ENCODE data around the gene PEX26. TPM values are rescaled to one million over a fixed set of nuclear protein-coding genes. Genes with fewer than 3 reads are reported as not detected.
"Not testable (repeated sequence)": the region's sequence is repeated elsewhere in the genome, so short reads cannot be mapped to it uniquely, and the experiment has no call there.

PEX26 gene
- total RNA-seq, 1 donor from 2014 or later = 43.5 TPM

DNA sequence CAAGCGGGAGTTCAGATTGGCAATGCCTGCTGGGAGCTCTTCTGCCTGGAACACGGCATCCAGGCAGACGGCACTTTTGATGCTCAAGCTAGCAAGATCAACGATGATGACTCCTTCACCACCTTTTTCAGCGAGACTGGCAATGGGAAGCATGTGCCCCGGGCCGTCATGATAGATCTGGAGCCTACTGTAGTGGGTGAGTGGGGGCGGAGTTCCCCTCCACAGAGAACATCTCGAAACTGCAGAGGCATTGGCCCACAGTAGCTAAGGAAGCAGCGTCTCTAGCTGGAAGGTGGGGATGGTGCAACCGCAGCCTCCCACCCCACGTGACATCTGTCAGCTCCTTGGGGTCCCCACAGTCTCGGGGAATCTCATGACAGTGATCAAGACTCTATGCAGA is 43.7 kb downstream of the PEX26 start:
- DNase-seq (ENCODE audit: extremely low spot score, unreplicated experiment) = no peak
- no peaks in the 10 kb centered on the region for H3K27me3 Mint-ChIP-seq (ENCODE audit: unreplicated experiment)
- no peaks in the 10 kb centered on the region for H3K4me1 Mint-ChIP-seq (ENCODE audit: unreplicated experiment)
- H3K27ac Mint-ChIP-seq (ENCODE audit: unreplicated experiment) = no peak overlapping the region
- H3K9me3 Mint-ChIP-seq (ENCODE audit: unreplicated experiment) = no peaks in the 10 kb centered on the region
- TF ChIP-seq, protein P1, sequence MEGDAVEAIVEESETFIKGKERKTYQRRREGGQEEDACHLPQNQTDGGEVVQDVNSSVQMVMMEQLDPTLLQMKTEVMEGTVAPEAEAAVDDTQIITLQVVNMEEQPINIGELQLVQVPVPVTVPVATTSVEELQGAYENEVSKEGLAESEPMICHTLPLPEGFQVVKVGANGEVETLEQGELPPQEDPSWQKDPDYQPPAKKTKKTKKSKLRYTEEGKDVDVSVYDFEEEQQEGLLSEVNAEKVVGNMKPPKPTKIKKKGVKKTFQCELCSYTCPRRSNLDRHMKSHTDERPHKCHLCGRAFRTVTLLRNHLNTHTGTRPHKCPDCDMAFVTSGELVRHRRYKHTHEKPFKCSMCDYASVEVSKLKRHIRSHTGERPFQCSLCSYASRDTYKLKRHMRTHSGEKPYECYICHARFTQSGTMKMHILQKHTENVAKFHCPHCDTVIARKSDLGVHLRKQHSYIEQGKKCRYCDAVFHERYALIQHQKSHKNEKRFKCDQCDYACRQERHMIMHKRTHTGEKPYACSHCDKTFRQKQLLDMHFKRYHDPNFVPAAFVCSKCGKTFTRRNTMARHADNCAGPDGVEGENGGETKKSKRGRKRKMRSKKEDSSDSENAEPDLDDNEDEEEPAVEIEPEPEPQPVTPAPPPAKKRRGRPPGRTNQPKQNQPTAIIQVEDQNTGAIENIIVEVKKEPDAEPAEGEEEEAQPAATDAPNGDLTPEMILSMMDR (IDR thresholded peaks at IDR 0.05) = no peak
- H3K4me3 Mint-ChIP-seq (ENCODE audit: unreplicated experiment) = no peak overlapping the region
- H3K36me3 Mint-ChIP-seq (ENCODE audit: unreplicated experiment) = peaks cover 5% of the 10 kb centered on the region

DNA sequence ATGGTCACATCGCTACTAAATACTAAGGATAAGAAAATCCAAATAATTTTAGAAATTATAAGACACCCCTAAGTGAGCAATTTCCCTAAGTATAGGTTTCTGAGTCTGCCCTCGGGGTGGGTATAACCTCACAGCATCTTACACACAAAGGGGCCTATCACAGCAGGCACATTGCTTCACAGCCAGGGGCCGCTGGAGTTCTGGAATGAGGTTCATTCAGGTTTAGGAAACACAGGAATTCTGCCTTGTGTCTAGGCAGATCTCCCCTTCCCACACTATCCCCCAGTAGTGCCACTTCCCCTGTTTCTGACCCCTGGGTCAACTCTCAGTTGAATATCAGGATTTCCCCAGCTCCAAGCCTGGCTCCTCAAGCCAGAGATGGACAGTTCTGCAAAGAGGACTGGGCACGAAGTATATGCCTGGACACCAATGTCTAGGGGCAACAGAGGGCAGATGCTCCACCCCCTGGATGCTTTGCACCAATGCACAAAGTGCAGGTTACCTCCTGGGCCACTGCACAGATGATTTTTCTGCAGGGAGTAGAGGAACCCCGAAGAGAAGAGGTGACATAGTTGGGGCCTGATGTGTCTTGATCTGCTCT is 44.3 kb downstream of the PEX26 start:
- Mint-ChIP-seq H3K9me3 (ENCODE audit: unreplicated experiment) (no peaks in the 10 kb centered on the region), H3K4me3 (ENCODE audit: unreplicated experiment) (no peak overlapping the region), H3K4me1 (ENCODE audit: unreplicated experiment) (no peaks in the 10 kb centered on the region)

DNA sequence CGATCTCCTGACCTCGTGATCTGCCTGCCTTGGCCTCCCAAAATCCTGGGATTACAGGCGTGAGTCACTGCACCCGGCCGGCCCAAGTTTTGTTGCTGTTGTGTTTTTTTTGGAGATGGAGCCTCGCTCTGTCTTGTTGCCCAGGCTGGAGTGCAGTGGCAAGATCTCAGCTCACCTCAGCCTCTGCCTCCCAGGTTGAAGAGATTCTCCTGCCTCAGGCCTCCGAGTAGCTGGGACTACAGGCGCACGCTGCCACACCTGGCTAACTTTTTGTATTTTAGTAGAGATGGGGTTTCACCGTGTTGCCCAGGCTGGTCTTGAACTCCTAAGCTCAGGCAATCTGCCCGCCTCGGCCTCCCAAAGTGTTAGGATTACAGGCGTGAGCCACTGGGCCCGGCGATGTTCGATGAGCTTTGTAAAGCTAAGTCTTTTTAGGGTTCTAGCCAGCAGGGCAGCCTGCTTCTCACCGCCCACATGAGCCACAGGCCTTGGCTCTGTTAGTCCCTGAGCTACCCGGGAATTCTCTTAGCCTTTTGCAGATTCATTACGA is 45.8 kb downstream of the PEX26 start:
- not testable (repeated sequence) for H3K9me3 Mint-ChIP-seq (ENCODE audit: unreplicated experiment); H3K27ac Mint-ChIP-seq (ENCODE audit: unreplicated experiment); DNase-seq (ENCODE audit: extremely low spot score, unreplicated experiment); H3K4me1 Mint-ChIP-seq (ENCODE audit: unreplicated experiment); H3K4me3 Mint-ChIP-seq (ENCODE audit: unreplicated experiment); H3K27me3 Mint-ChIP-seq (ENCODE audit: unreplicated experiment); H3K36me3 Mint-ChIP-seq (ENCODE audit: unreplicated experiment)

More for the DNA sequence above, 44.3 kb downstream of the PEX26 start:
- TF ChIP-seq, protein P1 (IDR thresholded peaks at IDR 0.05) = no peak
- DNase-seq (ENCODE audit: extremely low spot score, unreplicated experiment) = no peak
- Mint-ChIP-seq H3K27me3 (ENCODE audit: unreplicated experiment) (no peaks in the 10 kb centered on the region), H3K36me3 (ENCODE audit: unreplicated experiment) (peaks cover 9% of the 10 kb centered on the region), H3K27ac (ENCODE audit: unreplicated experiment) (no peak overlapping the region)

DNA sequence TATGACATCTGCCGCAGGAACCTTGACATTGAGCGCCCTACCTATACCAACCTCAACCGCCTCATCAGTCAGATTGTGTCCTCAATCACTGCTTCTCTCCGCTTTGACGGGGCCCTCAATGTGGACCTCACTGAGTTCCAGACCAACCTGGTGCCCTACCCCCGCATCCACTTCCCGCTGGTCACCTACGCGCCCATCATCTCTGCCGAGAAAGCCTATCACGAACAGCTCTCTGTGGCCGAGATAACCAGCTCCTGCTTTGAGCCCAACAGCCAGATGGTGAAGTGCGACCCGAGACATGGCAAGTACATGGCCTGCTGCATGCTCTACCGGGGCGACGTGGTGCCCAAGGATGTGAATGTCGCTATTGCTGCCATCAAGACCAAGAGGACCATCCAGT is 48.8 kb downstream of the PEX26 start:
- H3K9me3 Mint-ChIP-seq (ENCODE audit: unreplicated experiment) = no peaks in the 10 kb centered on the region
- H3K36me3 Mint-ChIP-seq (ENCODE audit: unreplicated experiment) = peaks cover 9% of the 10 kb centered on the region
- H3K27me3 Mint-ChIP-seq (ENCODE audit: unreplicated experiment) = no peaks in the 10 kb centered on the region
- no peak overlapping the region for H3K4me3 Mint-ChIP-seq (ENCODE audit: unreplicated experiment)
- TF ChIP-seq, protein P1 (IDR thresholded peaks at IDR 0.05) = no peak
- DNase-seq (ENCODE audit: extremely low spot score, unreplicated experiment) = no peak
- H3K27ac Mint-ChIP-seq (ENCODE audit: unreplicated experiment) = no peak overlapping the region
- no peaks in the 10 kb centered on the region for H3K4me1 Mint-ChIP-seq (ENCODE audit: unreplicated experiment)

DNA sequence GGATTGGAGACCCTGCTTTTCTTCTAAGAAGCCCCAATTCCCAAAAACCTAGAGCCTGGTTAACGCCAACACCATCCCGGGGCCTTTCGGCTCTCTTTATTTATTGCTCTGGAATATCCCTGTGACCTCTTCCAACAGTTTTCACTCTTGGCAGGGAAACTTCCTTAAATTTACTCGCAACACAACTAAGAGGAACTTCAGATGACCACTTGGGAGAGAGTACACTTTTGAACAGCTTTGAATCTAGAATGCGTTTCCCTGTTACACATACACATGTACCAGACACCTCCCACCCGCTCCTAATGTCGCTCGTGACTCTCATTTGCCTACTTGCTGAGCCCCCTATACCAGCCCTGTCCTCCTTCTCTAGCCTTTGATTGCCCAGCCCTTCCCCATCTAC is 52.2 kb downstream of the PEX26 start:
- DNase-seq (ENCODE audit: extremely low spot score, unreplicated experiment) = no peak
- H3K9me3 Mint-ChIP-seq (ENCODE audit: unreplicated experiment) = no peaks in the 10 kb centered on the region
- no peaks in the 10 kb centered on the region for H3K27me3 Mint-ChIP-seq (ENCODE audit: unreplicated experiment)
- no peak overlapping the region for H3K27ac Mint-ChIP-seq (ENCODE audit: unreplicated experiment)
- H3K36me3 Mint-ChIP-seq (ENCODE audit: unreplicated experiment) = peaks cover 5% of the 10 kb centered on the region
- no peak overlapping the region for H3K4me3 Mint-ChIP-seq (ENCODE audit: unreplicated experiment)
- H3K4me1 Mint-ChIP-seq (ENCODE audit: unreplicated experiment) = no peaks in the 10 kb centered on the region
- TF ChIP-seq, protein P1 (IDR thresholded peaks at IDR 0.05) = no peak

All from osteocyte (in vitro differentiated cells).